HG02885 (cell line): Measurements from ENCODE around the gene CITED2.
A peak's percentile ranks its signal among the peaks of the same experiment; 100 is the strongest.

Experiments
- ATAC-seq: cut with Tn5 transposase; IDR thresholded peaks from one replicate; pipeline ENCODE4 v1.9.1; 2021; ENCODE audit warnings: mild to moderate bottlenecking; ENCODE audit not compliant: unreplicated experiment, poor library complexity

CITED2 gene

DNA sequence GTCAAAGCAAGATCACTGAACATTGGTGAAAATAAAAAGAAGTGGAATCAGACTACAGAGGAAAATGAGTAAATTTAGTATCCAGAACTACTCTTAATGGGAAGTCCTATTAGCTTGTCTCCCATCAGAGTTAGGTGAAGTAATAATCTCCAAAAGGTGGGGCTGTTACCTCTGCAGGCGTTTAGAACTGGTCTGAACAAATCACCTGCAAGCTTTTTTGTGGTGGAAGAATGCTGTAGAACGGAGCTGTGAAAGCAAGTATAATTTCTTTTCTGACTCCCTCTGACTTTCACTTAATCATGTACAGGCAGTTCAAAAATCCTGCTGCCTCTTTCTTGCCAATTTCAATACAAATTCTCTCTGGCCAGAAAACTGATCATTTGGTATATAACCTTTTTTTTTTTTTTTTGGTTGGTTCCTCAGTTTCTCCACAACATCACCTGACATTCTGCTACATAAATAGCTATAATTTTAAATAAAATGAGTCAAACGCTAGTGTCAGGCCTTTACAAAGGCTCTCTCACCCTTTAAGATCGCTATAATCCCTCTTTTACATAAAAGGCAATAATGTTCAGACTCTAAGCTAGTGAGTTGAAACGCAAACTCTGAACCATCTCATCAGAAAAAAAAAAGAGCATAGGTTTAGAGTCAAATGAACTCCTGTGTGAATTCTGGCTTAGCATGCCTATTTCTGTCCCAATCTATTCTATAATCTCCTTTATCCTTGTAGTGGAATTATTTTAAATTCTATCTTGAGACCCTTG is 38.8 kb downstream of the CITED2 start:
- ATAC-seq, result no peak

DNA sequence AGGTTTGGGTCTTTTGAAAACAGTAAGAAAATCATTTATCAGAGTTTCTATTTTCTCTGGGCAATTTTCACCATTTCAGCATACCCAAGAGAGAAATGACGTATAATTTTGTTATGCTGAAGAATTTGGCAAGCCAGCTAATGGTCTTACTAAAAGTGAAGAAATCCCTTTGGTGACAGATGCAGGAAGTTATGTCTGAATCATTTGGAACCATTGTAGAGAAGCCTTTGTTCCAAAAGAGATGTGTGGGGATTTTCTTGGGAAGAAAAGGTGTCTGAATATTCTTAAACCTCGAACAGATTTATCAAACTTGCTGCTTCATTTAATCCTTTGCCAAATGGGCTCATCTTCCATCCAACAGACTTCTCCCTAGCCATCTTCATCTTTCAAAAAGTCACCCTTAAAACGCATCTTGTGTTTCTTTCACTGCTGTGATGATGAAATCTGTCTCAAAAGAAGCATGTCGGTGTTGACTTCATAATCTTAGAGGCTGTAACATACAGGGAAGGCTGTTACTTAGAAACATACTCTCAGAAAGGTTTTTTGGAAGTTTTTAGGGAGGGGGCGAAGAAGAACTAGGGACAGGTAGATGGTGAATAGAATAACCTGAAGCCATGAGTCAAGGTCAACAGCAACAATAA is 39.5 kb downstream of the CITED2 start:
- ATAC-seq, result no peak

DNA sequence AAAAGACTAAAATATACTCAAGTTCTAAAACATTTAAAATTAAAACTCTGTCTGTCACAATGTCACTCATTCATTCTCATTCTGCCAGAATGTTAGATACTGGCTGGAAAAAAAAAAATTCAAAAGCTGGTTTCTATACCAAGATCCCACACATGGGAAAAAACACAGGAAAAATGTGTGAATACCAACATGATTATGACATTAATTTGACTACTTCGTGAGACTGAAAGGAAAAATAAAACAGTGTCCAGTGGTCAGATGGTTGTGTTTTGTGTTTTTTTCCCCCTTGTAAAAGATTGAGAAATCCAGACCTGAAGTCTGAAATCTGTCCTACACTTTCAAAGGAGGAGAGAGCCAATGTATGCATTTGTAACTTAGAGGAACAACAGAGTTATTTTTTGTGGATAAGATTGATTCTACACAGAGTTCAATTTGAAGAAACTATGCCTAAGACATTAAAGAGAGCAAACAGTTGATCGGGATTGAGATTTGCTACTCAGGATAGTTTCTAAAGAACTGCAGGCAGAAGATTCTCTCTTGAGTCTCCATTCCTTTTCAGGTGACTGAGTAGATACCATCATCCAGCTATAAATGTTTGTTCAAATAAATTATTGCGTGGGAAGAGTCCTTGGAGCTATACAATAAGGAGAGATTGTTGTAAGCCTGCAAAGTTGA is 43.5 kb downstream of the CITED2 start:
- no peak for ATAC-seq

DNA sequence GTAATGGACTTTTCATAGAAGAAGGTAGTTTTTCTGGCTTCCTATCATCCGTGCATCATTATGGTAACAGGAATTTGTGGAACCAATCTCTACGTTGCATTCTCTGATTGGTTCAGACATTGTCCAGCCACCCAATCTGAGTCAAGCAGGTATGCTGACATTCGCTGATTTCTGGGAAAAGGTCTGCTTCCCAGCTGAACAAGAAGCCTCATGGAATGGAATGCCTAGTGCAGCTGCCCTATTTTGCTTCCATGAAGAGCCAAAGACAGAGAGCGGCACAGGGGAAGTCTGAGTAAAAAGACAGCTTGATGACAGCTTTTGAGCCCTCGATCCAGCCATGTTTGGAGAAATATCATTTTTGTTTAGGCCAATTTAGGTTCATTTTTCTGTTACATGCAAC is 44.1 kb downstream of the CITED2 start:
- no peak for ATAC-seq

DNA sequence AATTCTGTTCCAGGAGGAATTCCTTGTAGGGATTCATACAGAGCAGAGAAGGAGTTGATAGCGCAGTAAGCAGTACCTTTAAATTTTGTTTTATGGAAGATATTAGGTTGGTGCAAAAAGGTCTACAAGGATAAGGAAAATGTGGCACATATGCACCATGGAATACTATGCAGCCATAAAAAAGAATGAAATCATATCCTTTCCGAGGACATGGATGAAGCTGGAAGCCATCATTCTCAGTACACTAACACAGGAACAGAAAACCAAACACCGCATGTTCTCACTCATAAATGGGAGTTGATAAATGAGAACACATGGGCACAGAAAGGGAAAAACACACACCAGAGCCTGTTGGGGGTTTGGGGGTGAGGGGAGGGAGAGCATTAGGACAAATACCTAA is 45.2 kb downstream of the CITED2 start:
- no peak for ATAC-seq

DNA sequence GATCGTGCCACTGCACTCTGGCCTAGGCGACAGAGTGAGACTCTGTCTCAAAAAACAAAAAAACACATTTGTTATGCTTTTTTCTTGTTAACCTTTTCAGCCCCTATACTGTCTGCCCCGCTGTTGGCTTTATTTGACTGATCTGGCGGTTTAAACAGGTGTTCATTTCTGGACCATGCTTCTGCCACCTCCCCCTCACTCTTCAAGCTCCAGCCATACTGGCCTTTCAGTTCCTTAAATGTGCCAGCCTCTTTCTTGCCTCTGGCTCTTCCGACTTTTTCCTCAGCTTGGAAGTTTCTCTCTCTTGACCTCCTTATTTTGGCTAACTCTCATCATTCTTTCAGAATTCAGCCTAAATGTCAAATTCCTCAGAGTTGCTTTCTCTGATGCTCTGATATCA is 47.4 kb downstream of the CITED2 start:
- ATAC-seq, result peak; percentile 46

DNA sequence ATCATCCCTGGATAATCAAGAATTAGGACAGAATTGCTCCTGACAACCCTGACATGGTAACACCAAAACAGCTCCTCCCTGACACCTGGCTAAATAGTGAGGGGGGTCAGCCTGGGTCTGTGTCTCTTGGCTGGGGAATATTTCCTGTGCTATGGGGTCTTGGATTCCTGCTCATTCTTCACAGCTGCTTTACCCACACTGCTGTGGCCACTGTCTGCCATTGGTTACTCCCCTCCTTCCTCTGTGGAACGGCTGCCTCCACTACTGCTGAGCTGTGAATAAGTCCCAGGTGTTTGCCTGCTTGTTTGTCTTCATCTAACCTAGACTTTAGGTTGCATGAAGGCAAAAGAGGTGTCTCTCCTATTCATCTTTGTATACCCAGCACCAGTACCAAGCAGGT is 48.8 kb downstream of the CITED2 start:
- ATAC-seq, result no peak

DNA sequence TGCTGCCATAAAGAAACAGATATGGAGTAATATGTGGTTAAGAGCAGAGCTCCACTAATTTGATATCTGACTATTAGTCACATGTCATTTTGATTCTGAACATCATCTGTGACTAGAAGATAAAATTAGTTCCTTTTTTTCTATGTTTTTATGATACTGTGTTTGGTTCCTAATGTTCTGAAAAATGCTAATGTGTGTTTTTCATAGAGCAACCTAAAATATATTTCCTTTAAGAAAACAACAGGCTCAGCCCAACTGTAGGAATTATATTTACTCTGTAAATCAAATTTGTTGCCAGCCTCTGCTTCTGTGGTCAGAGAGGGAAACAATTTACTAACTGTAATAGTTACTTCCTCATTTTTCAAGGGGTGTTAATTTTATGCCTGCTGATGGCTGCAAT is 49.3 kb downstream of the CITED2 start:
- ATAC-seq, result peak; percentile 49

DNA sequence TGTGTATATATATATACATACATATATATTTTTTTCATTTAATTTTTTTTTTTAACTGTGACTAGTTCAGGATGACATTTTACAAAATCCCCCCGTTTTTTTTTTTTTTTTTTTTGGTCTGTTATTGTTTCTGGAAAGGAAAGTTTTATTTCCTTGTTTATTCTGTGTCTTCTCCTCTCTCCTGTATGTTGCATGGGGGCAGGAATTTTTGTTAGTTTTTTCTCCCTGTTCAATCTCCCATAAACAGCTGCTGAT is 50.2 kb downstream of the CITED2 start:
- no peak for ATAC-seq

DNA sequence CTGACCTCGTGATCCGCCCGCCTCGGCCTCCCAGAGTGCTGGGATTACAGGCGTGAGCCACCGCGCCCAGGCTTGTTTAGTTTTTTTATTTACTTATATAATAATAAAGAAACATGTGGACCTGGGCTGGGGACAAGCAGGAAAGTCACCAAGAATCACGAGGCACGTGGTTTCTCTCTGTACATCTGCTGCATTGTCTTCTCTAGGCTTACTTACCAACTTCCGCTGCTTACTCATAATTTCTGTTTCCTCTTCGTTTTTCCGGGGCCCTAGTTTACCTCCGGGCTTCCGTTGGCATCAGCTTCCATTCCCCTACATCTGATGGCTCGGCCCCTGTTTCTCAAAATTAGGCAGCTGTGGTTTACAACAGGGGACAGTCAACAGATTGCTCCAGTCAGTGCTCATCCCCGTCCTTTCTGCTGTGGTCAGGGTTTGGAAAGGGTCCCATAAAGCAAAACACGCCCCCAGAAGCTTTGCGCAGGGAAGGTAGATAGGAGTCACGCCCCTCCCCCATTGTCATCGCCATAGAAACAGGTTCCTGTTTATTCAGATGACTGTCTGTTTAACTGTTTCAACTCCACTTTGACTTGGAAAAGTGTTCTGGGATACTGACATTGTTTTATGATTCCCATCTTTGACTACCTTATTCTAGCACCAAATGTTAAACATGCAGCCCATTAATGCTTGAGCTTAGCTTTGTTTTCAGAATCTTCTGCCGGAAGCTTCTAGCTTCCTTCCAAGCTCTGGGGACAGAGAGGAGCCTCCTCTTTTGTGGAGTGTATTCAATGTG is 50.7 kb downstream of the CITED2 start:
- ATAC-seq, result peak; percentile 43
